ENCODE results near the gene MYOT. TPM values are rescaled to one million over a fixed set of nuclear protein-coding genes. Genes with fewer than 3 reads are reported as not detected.
"Not testable (repeated sequence)": the region's sequence is repeated elsewhere in the genome, so short reads cannot be mapped to it uniquely, and the experiment has no call there.

MYOT gene
- total RNA-seq, 1 donor from 2014 or later: not detected

DNA sequence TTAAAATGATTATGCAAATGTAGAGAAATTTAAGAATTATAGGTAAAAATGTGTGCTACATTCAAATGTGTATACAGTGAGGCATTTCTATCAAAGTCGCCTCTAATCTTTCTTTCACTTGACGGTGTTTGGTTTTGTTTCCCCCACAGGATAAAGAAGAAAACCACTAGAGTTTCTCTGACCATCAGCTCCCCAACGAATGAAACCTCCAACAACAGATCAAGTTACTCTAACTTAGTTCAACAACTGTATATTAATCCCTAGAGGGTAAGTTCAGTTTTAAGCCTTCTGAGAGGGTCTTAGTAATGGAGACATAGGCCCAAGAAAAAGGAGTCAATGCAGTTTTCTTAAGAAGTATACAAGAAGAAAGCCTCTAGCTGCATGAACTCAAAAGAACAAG, 11.5 kb upstream of the MYOT start:
- no peak for DNase-seq (ENCODE audit: low read depth, low spot score)

- DNase-seq (ENCODE audit: low read depth, low spot score): no peak
Measured at GRCh38 chr5:137856916-137857862, 10.5 kb upstream of the MYOT start.

- DNase-seq (ENCODE audit: low read depth, low spot score): no peak
Measured at GRCh38 chr5:137858223-137858916, 9.3 kb upstream of the MYOT start.

- no peak for DNase-seq (ENCODE audit: low read depth, low spot score)
Measured at GRCh38 chr5:137858954-137859353, 8.7 kb upstream of the MYOT start.

GRCh38 chr5:137862251-137862650, 5.4 kb upstream of the MYOT start:
- DNase-seq (ENCODE audit: low read depth, low spot score): no peak

GRCh38 chr5:137863653-137864052, 4.0 kb upstream of the MYOT start:
- not testable (repeated sequence) for DNase-seq (ENCODE audit: low read depth, low spot score)

GRCh38 chr5:137866541-137867388, 895 bp upstream of the MYOT start:
- DNase-seq (ENCODE audit: low read depth, low spot score): no peak

GRCh38 chr5:137870647-137871339, 3.1 kb downstream of the MYOT start:
- DNase-seq (ENCODE audit: low read depth, low spot score): no peak

- DNase-seq (ENCODE audit: low read depth, low spot score): no peak
Measured at GRCh38 chr5:137871571-137871970, 3.9 kb downstream of the MYOT start.

DNA sequence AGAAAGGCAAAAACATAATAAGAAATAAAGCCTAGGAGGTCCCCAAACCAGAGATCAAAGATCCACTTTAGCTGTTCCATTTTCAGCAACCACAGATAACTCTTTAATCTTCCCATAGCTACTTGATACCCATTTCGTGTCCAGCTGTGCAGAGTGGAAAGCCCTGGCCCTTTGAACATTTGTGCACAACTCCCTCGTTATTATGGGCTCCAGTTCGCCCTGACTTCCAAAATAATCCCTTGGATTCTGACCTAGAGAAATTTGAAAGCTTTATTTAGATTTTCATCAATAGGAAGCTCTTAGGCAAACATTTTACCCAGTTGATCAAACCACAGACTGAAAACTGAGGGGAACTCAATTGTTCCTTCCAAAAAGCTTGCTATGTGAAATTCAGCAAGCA, 4.8 kb downstream of the MYOT start:
- DNase-seq (ENCODE audit: low read depth, low spot score): no peak

DNA sequence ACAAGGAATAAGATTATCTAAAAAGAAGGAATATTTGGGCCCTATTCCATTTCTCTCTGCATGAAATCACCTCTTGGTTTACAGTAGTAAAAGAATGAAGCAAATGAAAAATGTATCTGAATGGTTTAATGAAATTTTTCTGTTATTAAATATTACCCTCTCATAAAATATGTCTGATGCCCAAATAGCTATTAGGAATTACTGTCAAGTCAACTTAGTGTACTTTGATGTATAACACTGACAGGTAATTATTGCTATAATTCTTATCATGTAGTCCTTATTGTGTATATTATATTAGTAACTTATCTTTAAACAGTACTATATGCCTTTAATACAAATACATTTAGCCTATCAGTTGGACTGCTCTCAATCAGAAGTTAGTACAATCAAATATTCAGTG, 8.4 kb downstream of the MYOT start:
- DNase-seq (ENCODE audit: low read depth, low spot score): no peak

DNA sequence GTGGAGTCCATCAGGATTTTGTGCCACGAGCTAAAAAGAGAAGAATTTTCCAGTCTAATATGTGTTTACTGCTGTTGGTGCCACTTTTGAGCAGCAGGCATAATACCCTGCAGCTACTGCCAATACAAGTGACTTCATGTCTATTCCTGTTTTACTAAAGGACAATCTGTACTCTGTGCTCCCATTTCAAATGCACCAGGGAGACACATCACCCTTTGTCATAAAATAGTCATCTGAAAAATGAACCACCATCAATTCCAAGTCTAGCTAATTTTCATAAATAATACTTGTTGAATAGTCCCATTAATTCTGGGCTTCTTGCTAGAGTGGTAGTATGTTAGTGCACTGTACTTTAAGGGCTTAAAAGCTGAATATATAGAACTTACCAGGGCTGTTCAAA, 12.7 kb downstream of the MYOT start:
- DNase-seq (ENCODE audit: low read depth, low spot score): no peak

DNA sequence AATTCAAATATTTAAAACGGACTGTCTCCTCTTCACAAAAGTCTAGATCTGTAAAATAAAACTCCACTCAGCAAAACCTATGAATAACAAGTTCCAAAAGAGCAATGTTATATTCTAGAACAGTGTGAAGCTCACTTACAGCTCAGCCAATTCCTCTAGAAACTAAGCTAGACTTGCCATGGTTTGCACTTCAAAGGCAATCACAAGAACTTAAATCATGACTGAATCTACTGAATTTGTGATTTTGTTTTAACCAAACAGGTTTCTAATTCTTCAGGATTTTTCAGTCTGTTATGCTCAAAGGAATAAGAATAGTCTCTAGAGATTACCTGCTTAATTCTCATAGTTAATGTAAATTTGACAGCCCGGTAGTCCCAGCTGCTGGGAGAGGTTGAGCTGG, 20.2 kb downstream of the MYOT start:
- DNase-seq (ENCODE audit: low read depth, low spot score): no peak

GRCh38 chr5:137888466-137888862, 20.8 kb downstream of the MYOT start:
- no peak for DNase-seq (ENCODE audit: low read depth, low spot score)

DNA sequence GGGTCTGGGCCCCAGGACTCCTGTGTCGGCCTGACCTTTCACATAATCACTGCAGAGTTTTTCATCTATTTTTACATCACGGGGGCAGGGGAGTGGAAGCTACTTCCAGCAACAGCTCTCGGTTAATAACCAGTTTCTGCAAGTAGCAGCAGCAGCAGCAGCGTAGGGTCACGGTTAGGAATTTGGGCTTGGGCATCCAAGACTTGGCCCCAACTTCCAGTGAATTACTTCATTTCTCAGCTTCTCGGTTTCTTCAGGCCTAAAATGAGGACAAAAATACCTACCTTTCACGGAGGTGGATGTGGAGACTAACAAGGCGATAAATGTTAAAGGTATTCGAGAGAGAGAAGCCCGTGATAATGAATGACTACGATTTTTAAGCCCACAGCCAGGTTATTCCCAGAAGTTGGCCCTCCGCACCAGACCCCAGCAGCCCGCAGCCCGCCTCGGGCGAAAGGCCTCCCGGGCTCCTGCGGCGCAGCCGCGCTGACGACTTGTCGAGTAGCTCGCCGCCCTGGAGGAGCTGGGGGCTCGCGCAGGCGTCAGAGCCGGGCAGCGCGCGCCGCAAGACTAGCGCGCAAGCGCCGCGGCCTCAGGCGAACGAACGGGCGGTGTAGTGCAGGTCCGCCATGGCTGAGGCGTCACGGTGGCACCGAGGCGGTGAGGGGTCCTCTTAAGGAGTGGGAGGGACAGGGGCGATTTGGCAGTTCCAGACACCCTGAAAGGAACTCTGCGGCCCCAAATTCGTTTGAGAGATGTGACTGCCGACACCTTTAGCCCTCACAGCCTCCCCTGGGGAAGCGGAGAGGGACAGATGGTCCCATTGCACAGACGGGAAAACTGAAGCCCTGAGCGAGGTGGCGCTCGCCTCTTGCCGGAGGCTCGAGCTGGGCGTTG, 21.5 kb downstream of the MYOT start, which contains the start of gene PKD2L2:
TSS of gene PKD2L2 (plus strand) at position 595 of the 897 bp plus-strand sequence. CDS start at position 630, 35 bp downstream.
- peak; percentile 39 for DNase-seq (ENCODE audit: low read depth, low spot score)

DNA sequence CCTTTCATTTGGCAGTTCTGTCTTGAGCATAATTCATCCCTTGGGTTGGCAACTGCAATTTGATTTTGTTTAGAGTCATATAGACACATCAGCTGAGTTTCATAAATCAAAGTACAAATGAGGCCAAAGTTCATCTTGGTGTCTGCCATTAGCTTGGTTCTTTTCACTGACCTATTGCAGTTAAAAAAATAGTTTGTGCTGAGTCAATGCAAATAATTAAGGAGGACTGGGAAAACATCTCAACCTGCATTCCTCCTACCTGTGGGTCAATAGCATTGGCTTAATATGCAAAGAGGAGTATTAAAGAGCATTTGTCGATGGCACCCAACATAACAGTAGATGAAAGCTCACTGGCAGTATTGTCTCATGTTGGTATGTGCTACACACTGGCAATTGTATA, 23.2 kb downstream of the MYOT start:
- no peak for DNase-seq (ENCODE audit: low read depth, low spot score)

DNA sequence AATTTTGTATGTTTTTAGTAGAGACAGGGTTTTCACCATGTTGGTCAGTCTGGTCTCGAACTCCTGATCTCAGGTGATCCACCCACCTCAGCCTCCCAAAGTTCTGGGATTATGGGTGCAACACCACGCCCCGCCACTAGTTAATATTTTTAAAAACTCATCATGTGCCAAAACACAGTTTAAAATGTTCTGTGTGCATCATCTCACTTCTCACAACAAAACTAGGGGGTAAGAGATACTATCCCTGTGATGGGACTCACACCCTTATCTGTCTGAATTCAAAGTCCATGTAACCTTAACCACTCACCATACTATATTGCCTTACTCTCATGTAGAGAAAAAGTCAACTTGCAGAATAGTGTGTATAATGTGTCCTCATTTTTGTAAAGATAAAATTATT, 24.2 kb downstream of the MYOT start:
- DNase-seq (ENCODE audit: low read depth, low spot score): no peak

DNA sequence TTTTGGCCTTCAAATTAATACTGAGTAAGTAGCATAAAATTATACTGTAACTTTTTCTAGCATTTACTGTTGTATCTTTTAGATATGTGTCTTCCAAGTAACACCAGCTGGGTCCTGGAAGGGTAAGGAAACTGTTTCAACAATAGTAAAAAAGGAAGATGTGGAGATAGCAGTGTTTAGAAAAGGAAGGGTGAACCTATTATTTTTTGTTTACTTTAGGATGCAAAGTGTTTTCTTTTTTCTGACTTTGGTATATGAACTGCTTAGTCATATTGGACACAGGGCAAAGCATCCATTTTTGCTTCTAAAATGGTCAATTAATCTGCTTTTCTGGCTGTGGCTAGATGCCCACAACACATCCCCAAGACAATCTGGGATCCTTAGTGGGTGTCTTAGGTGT, 26.9 kb downstream of the MYOT start:
- DNase-seq (ENCODE audit: low read depth, low spot score): no peak

DNA sequence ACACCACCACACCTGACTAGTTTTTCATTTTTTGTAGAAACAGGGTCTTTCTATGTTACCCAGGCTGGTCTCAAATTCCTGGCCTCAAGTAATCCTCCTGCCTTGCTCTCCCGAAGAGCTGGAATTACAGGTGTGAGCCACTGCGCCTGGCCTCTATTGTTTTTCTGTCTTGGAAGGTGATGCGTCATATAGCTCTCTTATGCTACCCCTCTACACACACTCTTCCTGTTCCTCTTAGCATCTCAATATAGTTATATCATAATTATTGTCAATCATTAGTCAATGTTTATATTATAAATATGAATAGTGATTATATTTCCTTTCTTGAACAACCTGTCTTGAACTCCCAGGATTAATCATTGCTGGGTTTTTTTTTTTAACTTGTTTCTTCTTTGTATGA, 28.9 kb downstream of the MYOT start:
- peak; percentile 4 for DNase-seq (ENCODE audit: low read depth, low spot score)

DNA sequence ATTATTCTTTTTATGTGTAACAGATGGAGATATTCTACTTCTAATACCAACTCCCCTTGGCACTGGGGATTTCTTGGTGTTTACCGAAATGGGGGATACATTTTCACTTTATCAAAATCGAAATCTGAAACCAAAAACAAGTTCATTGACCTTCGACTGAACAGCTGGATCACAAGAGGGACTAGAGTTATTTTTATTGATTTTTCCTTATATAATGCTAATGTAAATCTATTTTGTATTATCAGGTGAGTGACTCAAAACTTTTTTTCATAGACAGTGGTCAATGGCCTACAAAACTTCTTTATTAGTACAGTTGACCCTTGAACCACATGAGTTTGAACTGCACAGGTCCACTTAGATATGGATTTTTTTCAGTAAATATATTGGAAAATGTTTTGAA, 31.8 kb downstream of the MYOT start:
- no peak for DNase-seq (ENCODE audit: low read depth, low spot score)
